Dendritic cell treated with granulocyte-macrophage colony-stimulating factor and Interleukin-4, amounts not matched to agents 40 ng/mL and 50 ng/mL, for 4 days (primary cell): ENCODE data around the gene TNFRSF18.

Experiments
- H3K27ac Mint-ChIP-seq: one replicate; pipeline ENCODE4 v1.8.0; 2022; ENCODE audit warnings: mild to moderate bottlenecking, mixed read lengths
- H3K27me3 Mint-ChIP-seq: one replicate; pipeline ENCODE4 v1.8.0; 2022; ENCODE audit warnings: mild to moderate bottlenecking, mixed read lengths
- H3K36me3 Mint-ChIP-seq: one replicate; pipeline ENCODE4 v1.8.0; 2022; ENCODE audit warnings: low read depth, mixed read lengths
- H3K4me1 Mint-ChIP-seq: one replicate; pipeline ENCODE4 v1.8.0; 2022; ENCODE audit warnings: low read depth, mixed read lengths
- H3K4me3 Mint-ChIP-seq: one replicate; pipeline ENCODE4 v1.8.0; 2022; ENCODE audit warnings: mild to moderate bottlenecking, moderate library complexity, mixed read lengths
- H3K9me3 Mint-ChIP-seq: one replicate; pipeline ENCODE4 v1.8.0; 2022; ENCODE audit warnings: mixed read lengths
- intact Hi-C: fragments of 100-400 bp; cut with micrococcal nuclease; formaldehyde crosslinking; loops from one replicate; pipeline ENCODE4 v1.15.0; 2022

Gene TNFRSF18

GRCh38 chr1:1226566-1227362, 20.4 kb upstream of the TNFRSF18 start:
- peaks cover 93% of the 10 kb centered on the region for H3K36me3 Mint-ChIP-seq
- H3K4me3 Mint-ChIP-seq, result no peak overlapping the region
- intact Hi-C loops, result no loop called here

GRCh38 chr1:1225913-1226312, 19.5 kb upstream of the TNFRSF18 start:
- Mint-ChIP-seq H3K27me3 (no peaks in the 10 kb centered on the region), H3K27ac (no peak overlapping the region), H3K36me3 (peaks cover 95% of the 10 kb centered on the region), H3K9me3 (no peaks in the 10 kb centered on the region), H3K4me1 (peaks cover 26% of the 10 kb centered on the region), H3K4me3 (no peak overlapping the region)
- intact Hi-C loops, result no loop called here

More at GRCh38 chr1:1226566-1227362, 20.4 kb upstream of the TNFRSF18 start:
- Mint-ChIP-seq H3K27me3 (no peaks in the 10 kb centered on the region), H3K4me1 (peaks cover 27% of the 10 kb centered on the region), H3K9me3 (no peaks in the 10 kb centered on the region), H3K27ac (no peak overlapping the region)

GRCh38 chr1:1225238-1225845, 18.9 kb upstream of the TNFRSF18 start:
- no peak overlapping the region for H3K27ac Mint-ChIP-seq
- peaks cover 21% of the 10 kb centered on the region for H3K4me1 Mint-ChIP-seq
- H3K9me3 Mint-ChIP-seq, result no peaks in the 10 kb centered on the region
- no peak overlapping the region for H3K4me3 Mint-ChIP-seq
- H3K36me3 Mint-ChIP-seq, result peaks cover 100% of the 10 kb centered on the region
- intact Hi-C loops, result no loop called here
- H3K27me3 Mint-ChIP-seq, result no peaks in the 10 kb centered on the region

GRCh38 chr1:1223891-1224290, 17.5 kb upstream of the TNFRSF18 start:
- peaks cover 100% of the 10 kb centered on the region for H3K36me3 Mint-ChIP-seq
- H3K27me3 Mint-ChIP-seq, result no peaks in the 10 kb centered on the region
- H3K4me3 Mint-ChIP-seq, result no peak overlapping the region
- intact Hi-C loops, result no loop called here
- H3K27ac Mint-ChIP-seq, result no peak overlapping the region
- H3K9me3 Mint-ChIP-seq, result no peaks in the 10 kb centered on the region
- peaks cover 9% of the 10 kb centered on the region for H3K4me1 Mint-ChIP-seq

- H3K4me3 Mint-ChIP-seq, result no peak overlapping the region
- H3K27ac Mint-ChIP-seq, result no peak overlapping the region
- H3K36me3 Mint-ChIP-seq, result peaks cover 100% of the 10 kb centered on the region
- H3K27me3 Mint-ChIP-seq, result no peaks in the 10 kb centered on the region
- peaks cover 9% of the 10 kb centered on the region for H3K4me1 Mint-ChIP-seq
- intact Hi-C loops, result no loop called here
- no peaks in the 10 kb centered on the region for H3K9me3 Mint-ChIP-seq
These were observed 16.9 kb upstream of the TNFRSF18 start for GRCh38 chr1:1223321-1223720.

GRCh38 chr1:1222575-1223225, 16.3 kb upstream of the TNFRSF18 start:
- H3K27ac Mint-ChIP-seq, result no peak overlapping the region
- peaks cover 100% of the 10 kb centered on the region for H3K36me3 Mint-ChIP-seq
- H3K4me1 Mint-ChIP-seq, result peaks cover 9% of the 10 kb centered on the region
- no peaks in the 10 kb centered on the region for H3K27me3 Mint-ChIP-seq
- intact Hi-C loops, result no loop called here
- no peak overlapping the region for H3K4me3 Mint-ChIP-seq
- no peaks in the 10 kb centered on the region for H3K9me3 Mint-ChIP-seq

- H3K36me3 Mint-ChIP-seq, result peaks cover 100% of the 10 kb centered on the region
- no peaks in the 10 kb centered on the region for H3K27me3 Mint-ChIP-seq
- H3K4me3 Mint-ChIP-seq, result no peak overlapping the region
- intact Hi-C loops, result no loop called here
- no peak overlapping the region for H3K27ac Mint-ChIP-seq
- no peaks in the 10 kb centered on the region for H3K9me3 Mint-ChIP-seq
- H3K4me1 Mint-ChIP-seq, result peaks cover 9% of the 10 kb centered on the region
These were observed 15.6 kb upstream of the TNFRSF18 start for GRCh38 chr1:1221887-1222574.

- no peaks in the 10 kb centered on the region for H3K9me3 Mint-ChIP-seq
- peaks cover 12% of the 10 kb centered on the region for H3K4me1 Mint-ChIP-seq
- H3K27ac Mint-ChIP-seq, result no peak overlapping the region
- no peaks in the 10 kb centered on the region for H3K27me3 Mint-ChIP-seq
- intact Hi-C loops, result no loop called here
- no peak overlapping the region for H3K4me3 Mint-ChIP-seq
- peaks cover 100% of the 10 kb centered on the region for H3K36me3 Mint-ChIP-seq
These were observed 13.8 kb upstream of the TNFRSF18 start for GRCh38 chr1:1220197-1220596.

GRCh38 chr1:1219341-1219740, 12.9 kb upstream of the TNFRSF18 start:
- Mint-ChIP-seq H3K9me3 (no peaks in the 10 kb centered on the region), H3K27me3 (peaks cover 3% of the 10 kb centered on the region), H3K27ac (no peak overlapping the region), H3K36me3 (peaks cover 96% of the 10 kb centered on the region), H3K4me3 (no peak overlapping the region), H3K4me1 (peaks cover 20% of the 10 kb centered on the region)
- intact Hi-C loops, result no loop called here

GRCh38 chr1:1218524-1219200, 12.3 kb upstream of the TNFRSF18 start:
- H3K4me1 Mint-ChIP-seq, result peaks cover 25% of the 10 kb centered on the region

GRCh38 chr1:1217621-1218523, 11.5 kb upstream of the TNFRSF18 start:
- Mint-ChIP-seq H3K27ac (no peak overlapping the region), H3K36me3 (peaks cover 82% of the 10 kb centered on the region), H3K4me3 (no peak overlapping the region), H3K9me3 (no peaks in the 10 kb centered on the region), H3K4me1 (peaks cover 25% of the 10 kb centered on the region), H3K27me3 (peaks cover 13% of the 10 kb centered on the region)
- intact Hi-C loops, result no loop called here

More at GRCh38 chr1:1218524-1219200, 12.3 kb upstream of the TNFRSF18 start:
- intact Hi-C loops, result no loop called here
- peaks cover 9% of the 10 kb centered on the region for H3K27me3 Mint-ChIP-seq
- no peaks in the 10 kb centered on the region for H3K9me3 Mint-ChIP-seq
- no peak overlapping the region for H3K27ac Mint-ChIP-seq
- no peak overlapping the region for H3K4me3 Mint-ChIP-seq
- H3K36me3 Mint-ChIP-seq, result peaks cover 89% of the 10 kb centered on the region

- H3K27me3 Mint-ChIP-seq, result peaks cover 21% of the 10 kb centered on the region
- intact Hi-C loops, result no loop called here
- peaks cover 73% of the 10 kb centered on the region for H3K36me3 Mint-ChIP-seq
- peaks cover 25% of the 10 kb centered on the region for H3K4me1 Mint-ChIP-seq
- H3K4me3 Mint-ChIP-seq, result no peak overlapping the region
- no peaks in the 10 kb centered on the region for H3K9me3 Mint-ChIP-seq
- H3K27ac Mint-ChIP-seq, result no peak overlapping the region
These were observed 10.6 kb upstream of the TNFRSF18 start for GRCh38 chr1:1216770-1217620.
